Measurements from ENCODE around the gene FMO3. TPM values are rescaled to one million over a fixed set of nuclear protein-coding genes. Genes with fewer than 3 reads are reported as not detected.

The FMO3 gene
- total and polyA plus RNA-seq, 10 donors: 0.20 to 1.0 (median 0.64) TPM; not detected in 5

- WGBS, 5 donors: 70 to 84% (median 78%) methylated on average over 3 of the region's 3 CpGs
- H3K27ac ChIP-seq: no peak overlapping the region
Observed at GRCh38 chr1:171107262-171107940, 16.7 kb downstream of the FMO3 start.

GRCh38 chr1:171107969-171108368 is 17.3 kb downstream of the FMO3 start:
- no peaks in the 10 kb centered on the region for H3K4me1 ChIP-seq
- no peak for DNase-seq
- H3K27ac ChIP-seq: no peak overlapping the region
- WGBS, 5 donors: 86 to 88% (median 88%) methylated on average over 8 of the region's 8 CpGs
- H3K4me3 ChIP-seq: no peak overlapping the region
- no peak for TF ChIP-seq CTCF (IDR thresholded peaks at IDR 0.05 in 8 of 11, conservative IDR thresholded peaks at IDR 0.05 in 3 of 11)
- no peak for TF ChIP-seq POLR2AphosphoS5 (IDR thresholded peaks at IDR 0.05)
- TF ChIP-seq POLR2A (IDR thresholded peaks at IDR 0.05): no peak
- H3K27me3 ChIP-seq (replicated peaks in 1 of 7): no peaks in the 10 kb centered on the region
- H3K36me3 ChIP-seq: no peaks in the 10 kb centered on the region
- H3K9me3 ChIP-seq: no peaks in the 10 kb centered on the region
- intact Hi-C loops (cut with DNase I; ENCODE audit: low total_unique reads): no loop called here

More at GRCh38 chr1:171107262-171107940, 16.7 kb downstream of the FMO3 start:
- TF ChIP-seq CTCF (IDR thresholded peaks at IDR 0.05 in 8 of 11, conservative IDR thresholded peaks at IDR 0.05 in 3 of 11): no peak
- TF ChIP-seq POLR2A (IDR thresholded peaks at IDR 0.05): no peak
- no peak for TF ChIP-seq POLR2AphosphoS5 (IDR thresholded peaks at IDR 0.05)
- no peak for DNase-seq
- H3K4me1 ChIP-seq: no peaks in the 10 kb centered on the region
- no peak overlapping the region for H3K4me3 ChIP-seq
- no peaks in the 10 kb centered on the region for H3K36me3 ChIP-seq
- intact Hi-C loops (cut with DNase I; ENCODE audit: low total_unique reads): no loop called here
- no peaks in the 10 kb centered on the region for H3K9me3 ChIP-seq
- H3K27me3 ChIP-seq (replicated peaks in 1 of 7): no peaks in the 10 kb centered on the region

GRCh38 chr1:171109966-171110365 is 19.3 kb downstream of the FMO3 start:
- DNase-seq: no peak
- Histone ChIP-seq H3K9me3 (no peaks in the 10 kb centered on the region), H3K36me3 (no peaks in the 10 kb centered on the region), H3K27me3 (replicated peaks in 1 of 7) (no peaks in the 10 kb centered on the region), H3K27ac (no peak overlapping the region), H3K4me3 (no peak overlapping the region), H3K4me1 (no peaks in the 10 kb centered on the region)
- TF ChIP-seq POLR2A (IDR thresholded peaks at IDR 0.05) (no peak), CTCF (IDR thresholded peaks at IDR 0.05 in 8 of 11, conservative IDR thresholded peaks at IDR 0.05 in 3 of 11) (no peak), POLR2AphosphoS5 (IDR thresholded peaks at IDR 0.05) (no peak)
- intact Hi-C loops (cut with DNase I; ENCODE audit: low total_unique reads): no loop called here
- WGBS, 5 donors: 82 to 85% (median 82%) methylated on average over 7 of the region's 7 CpGs

- no peak overlapping the region for H3K27ac ChIP-seq
Observed at GRCh38 chr1:171110621-171111326, 20.1 kb downstream of the FMO3 start.

More at GRCh38 chr1:171110621-171111326, 20.1 kb downstream of the FMO3 start:
- WGBS, 5 donors: 76 to 80% (median 79%) methylated on average over 7 of the region's 7 CpGs
- Histone ChIP-seq H3K36me3 (no peaks in the 10 kb centered on the region), H3K4me3 (no peak overlapping the region), H3K27me3 (replicated peaks in 1 of 7) (no peaks in the 10 kb centered on the region), H3K4me1 (no peaks in the 10 kb centered on the region), H3K9me3 (no peaks in the 10 kb centered on the region)
- TF ChIP-seq CTCF (IDR thresholded peaks at IDR 0.05 in 8 of 11, conservative IDR thresholded peaks at IDR 0.05 in 3 of 11): no peak
- TF ChIP-seq POLR2AphosphoS5 (IDR thresholded peaks at IDR 0.05): no peak
- TF ChIP-seq POLR2A (IDR thresholded peaks at IDR 0.05): no peak
- no peak for DNase-seq
- intact Hi-C loops (cut with DNase I; ENCODE audit: low total_unique reads): no loop called here
